Body of pancreas (tissue), 4 donors: ENCODE data around the gene PLAAT2. TPM values are rescaled to one million over a fixed set of nuclear protein-coding genes. Genes with fewer than 3 reads are reported as not detected.
A peak's percentile ranks its signal among the peaks of the same experiment; 100 is the strongest.

Experiments used
- ATAC-seq: fragments of 150-250 bp; one replicate; pipeline ENCODE4 v1.9.1; 2016
- DNase-seq, 4 donors: peaks; one replicate each; pipeline ENCODE4 v3.0.0-alpha.2; 2019
- H3K27ac ChIP-seq, 4 donors: fragments of 200-600 bp; sonication (generic); 1 replicate in 3 of 4; 2 replicates in 1 of 4; pipeline versions ENCODE4 v1.5.1 to v1.6.1; 2016 to 2019; ENCODE audit warnings: mild to moderate bottlenecking in 1 of 4, mixed read lengths in 1 of 4, moderate library complexity in 1 of 4
- H3K27me3 ChIP-seq, 2 donors: fragments of 200-600 bp; sonication (generic); one replicate each; pipeline ENCODE4 v1.6.0; 2016; ENCODE audit warnings: mild to moderate bottlenecking in 1 of 2
- H3K36me3 ChIP-seq, 2 donors: fragments of 200-600 bp; sonication (generic); replicated peaks in 1 of 2; 2 replicates each; pipeline ENCODE4 v1.5.1; 2016; ENCODE audit warnings: low read depth in 2 of 2; ENCODE audit not compliant: insufficient read depth in 1 of 2
- H3K4me1 ChIP-seq: fragments of 200-600 bp; sonication (generic); one replicate; pipeline ENCODE4 v1.6.0; 2016
- H3K4me3 ChIP-seq, 2 donors: fragments of 200-600 bp; sonication (generic); 1 replicate in 1 of 2; 2 replicates in 1 of 2; pipeline ENCODE4 v1.5.1; 2016 to 2019
- H3K9me3 ChIP-seq, 3 donors: fragments of 200-600 bp; sonication (generic); 1 replicate in 2 of 3; 2 replicates in 1 of 3; pipeline ENCODE4 v1.5.1; 2016
- CTCF ChIP-seq, 7 experiments: fragments of 450-650 bp in 4 of 7; fragments of 200-600 bp in 3 of 7; sonication (generic) in 3 of 7; IDR thresholded peaks; one replicate each; pipeline ENCODE4 v1.5.1; 2016 to 2019; ENCODE audit warnings: antibody characterized with exemption in 7 of 7
- POLR2A ChIP-seq, 3 donors: fragments of 450-650 bp; IDR thresholded peaks; one replicate each; pipeline ENCODE4 v1.6.1; 2016; ENCODE audit warnings: antibody characterized with exemption in 3 of 3, mild to moderate bottlenecking in 2 of 3
- WGBS, 2 donors: methylation state at CpG; one replicate each; pipeline ENCODE4 v1.1.5; 2017; 5-methylcytosine and 5-hydroxymethylcytosine counted together
- intact Hi-C: fragments of 100-400 bp; cut with DNase I; formaldehyde crosslinking; loops from one replicate; pipeline ENCODE4 v1.15.1; 2023
- total RNA-seq, 2 donors: library from RNA; depleted of rRNA; stranded (reverse); fragments of >200 nt; gene quantifications; one replicate each; pipeline ENCODE4 v1.1.0, GENCODE V29; 2016

The PLAAT2 gene
- total RNA-seq, 2 donors from 2014 or later: not detected

GRCh38 chr11:63567044-63567840 is 4.1 kb upstream of the PLAAT2 start:
- H3K4me1 ChIP-seq: peaks cover 14% of the 10 kb centered on the region
- no peak for TF ChIP-seq POLR2A (IDR thresholded peaks at IDR 0.05)
- TF ChIP-seq CTCF (IDR thresholded peaks at IDR 0.05): no peak
- WGBS, 2 donors: 36 to 38% methylated on average over 5 of the region's 5 CpGs
- H3K27ac ChIP-seq: peak overlapping the region in 3 of 4 donors; percentile 51 to 64 (median 52)
- intact Hi-C loops: no loop called here
- no peaks in the 10 kb centered on the region for H3K27me3 ChIP-seq
- H3K36me3 ChIP-seq: no peaks in the 10 kb centered on the region
- no peak overlapping the region for H3K4me3 ChIP-seq
- peak in 3 of 4 donors; percentile 16 to 55 (median 44) for DNase-seq
- H3K9me3 ChIP-seq: no peaks in the 10 kb centered on the region
- peak; percentile 93 for ATAC-seq

GRCh38 chr11:63564784-63565350 is 1.7 kb upstream of the PLAAT2 start:
- ATAC-seq: no peak
- intact Hi-C loops: no loop called here
- Histone ChIP-seq H3K36me3 (no peaks in the 10 kb centered on the region), H3K4me1 (peaks cover 14% of the 10 kb centered on the region), H3K27me3 (no peaks in the 10 kb centered on the region), H3K27ac (no peak overlapping the region), H3K4me3 (no peak overlapping the region), H3K9me3 (no peaks in the 10 kb centered on the region)
- no peak for TF ChIP-seq POLR2A (IDR thresholded peaks at IDR 0.05)
- 77 to 83% methylated on average over 4 of the region's 4 CpGs for WGBS, 2 donors
- no peak for DNase-seq

GRCh38 chr11:63564056-63564774 is 1.0 kb upstream of the PLAAT2 start:
- ATAC-seq (no peak), DNase-seq (no peak)
- H3K27me3 ChIP-seq: no peaks in the 10 kb centered on the region
- no peaks in the 10 kb centered on the region for H3K9me3 ChIP-seq
- H3K4me1 ChIP-seq: peaks cover 14% of the 10 kb centered on the region
- H3K36me3 ChIP-seq: no peaks in the 10 kb centered on the region
- intact Hi-C loops: no loop called here
- no peak overlapping the region for H3K27ac ChIP-seq
- WGBS, 2 donors: 85 to 86% methylated on average over 6 to 7 of the region's 7 CpGs
- TF ChIP-seq POLR2A (IDR thresholded peaks at IDR 0.05): no peak
- TF ChIP-seq CTCF (IDR thresholded peaks at IDR 0.05): no peak
- H3K4me3 ChIP-seq: no peak overlapping the region

- Histone ChIP-seq H3K36me3 (no peaks in the 10 kb centered on the region), H3K4me3 (no peak overlapping the region), H3K27me3 (no peaks in the 10 kb centered on the region), H3K27ac (no peak overlapping the region), H3K4me1 (no peaks in the 10 kb centered on the region), H3K9me3 (no peaks in the 10 kb centered on the region)
- peak in 2 of 4 donors; percentile 19 to 26 for DNase-seq
- WGBS, 2 donors: 63 to 79% methylated on average over 6 to 7 of the region's 7 CpGs
- ATAC-seq: no peak
- intact Hi-C loops: no loop called here
- TF ChIP-seq POLR2A (IDR thresholded peaks at IDR 0.05) (no peak), CTCF (IDR thresholded peaks at IDR 0.05) (no peak)
Measured at GRCh38 chr11:63560506-63561180, 2.5 kb downstream of the PLAAT2 start.
